ENCODE results near the gene MCM8. TPM values are rescaled to one million over a fixed set of nuclear protein-coding genes. Genes with fewer than 3 reads are reported as not detected.

The MCM8 gene
- total and polyA plus RNA-seq, 4 donors, result 2.0 to 7.2 (median 3.3) TPM

- no peaks in the 10 kb centered on the region for H3K4me1 ChIP-seq (ENCODE audit: control insufficient read depth in 5 of 5, insufficient read depth in 5 of 5, low read length in 5 of 5)
- TF ChIP-seq, protein P1, sequence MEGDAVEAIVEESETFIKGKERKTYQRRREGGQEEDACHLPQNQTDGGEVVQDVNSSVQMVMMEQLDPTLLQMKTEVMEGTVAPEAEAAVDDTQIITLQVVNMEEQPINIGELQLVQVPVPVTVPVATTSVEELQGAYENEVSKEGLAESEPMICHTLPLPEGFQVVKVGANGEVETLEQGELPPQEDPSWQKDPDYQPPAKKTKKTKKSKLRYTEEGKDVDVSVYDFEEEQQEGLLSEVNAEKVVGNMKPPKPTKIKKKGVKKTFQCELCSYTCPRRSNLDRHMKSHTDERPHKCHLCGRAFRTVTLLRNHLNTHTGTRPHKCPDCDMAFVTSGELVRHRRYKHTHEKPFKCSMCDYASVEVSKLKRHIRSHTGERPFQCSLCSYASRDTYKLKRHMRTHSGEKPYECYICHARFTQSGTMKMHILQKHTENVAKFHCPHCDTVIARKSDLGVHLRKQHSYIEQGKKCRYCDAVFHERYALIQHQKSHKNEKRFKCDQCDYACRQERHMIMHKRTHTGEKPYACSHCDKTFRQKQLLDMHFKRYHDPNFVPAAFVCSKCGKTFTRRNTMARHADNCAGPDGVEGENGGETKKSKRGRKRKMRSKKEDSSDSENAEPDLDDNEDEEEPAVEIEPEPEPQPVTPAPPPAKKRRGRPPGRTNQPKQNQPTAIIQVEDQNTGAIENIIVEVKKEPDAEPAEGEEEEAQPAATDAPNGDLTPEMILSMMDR (IDR thresholded peaks at IDR 0.05; ENCODE audit: control extremely low read depth, extremely low read depth), result no peak
- H3K27ac ChIP-seq (ENCODE audit: low read depth in 1 of 2, low read length in 1 of 2), result no peak overlapping the region
- no peak overlapping the region for H3K4me3 ChIP-seq
- DNase-seq (no peak), ATAC-seq (ENCODE audit: insufficient read depth, low FRiP score) (no peak)
- no peaks in the 10 kb centered on the region for H3K9me3 ChIP-seq (ENCODE audit: control insufficient read depth in 4 of 4, insufficient read depth in 3 of 4, low read length in 3 of 4)
- 98 to 100% methylated on average over 1 of the region's 1 CpG for WGBS, 2 donors
- no peak overlapping the region for H3K9ac ChIP-seq (ENCODE audit: insufficient read depth in 1 of 2, low read length in 2 of 2)
- no peaks in the 10 kb centered on the region for H3K27me3 ChIP-seq (ENCODE audit: control insufficient read depth in 3 of 3, insufficient read depth in 3 of 3, low read length in 2 of 3)
- peaks cover 4 to 14% (median 8%) of the 10 kb centered on the region in 4 donors for H3K36me3 ChIP-seq (ENCODE audit: control insufficient read depth in 4 of 4, insufficient read depth in 4 of 4, low read length in 4 of 4)
Observed at GRCh38 chr20:5977975-5978374, 27.5 kb downstream of the MCM8 start.

- H3K27me3 ChIP-seq (ENCODE audit: control insufficient read depth in 3 of 3, insufficient read depth in 3 of 3, low read length in 2 of 3), result no peaks in the 10 kb centered on the region
- TF ChIP-seq, protein P1 (IDR thresholded peaks at IDR 0.05; ENCODE audit: control extremely low read depth, extremely low read depth), result no peak
- H3K4me1 ChIP-seq (ENCODE audit: control insufficient read depth in 5 of 5, insufficient read depth in 5 of 5, low read length in 5 of 5), result no peaks in the 10 kb centered on the region
- no peak for DNase-seq
- H3K4me3 ChIP-seq, result no peak overlapping the region
- WGBS, 2 donors, result 97 to 99% methylated on average over 4 of the region's 4 CpGs
- H3K9me3 ChIP-seq (ENCODE audit: control insufficient read depth in 4 of 4, insufficient read depth in 3 of 4, low read length in 3 of 4), result no peaks in the 10 kb centered on the region
- no peak overlapping the region for H3K27ac ChIP-seq (ENCODE audit: low read depth in 1 of 2, low read length in 1 of 2)
- no peak for ATAC-seq (ENCODE audit: insufficient read depth, low FRiP score)
- H3K36me3 ChIP-seq (ENCODE audit: control insufficient read depth in 4 of 4, insufficient read depth in 4 of 4, low read length in 4 of 4), result peaks cover 6 to 15% (median 10%) of the 10 kb centered on the region in 4 donors
- H3K9ac ChIP-seq (ENCODE audit: insufficient read depth in 1 of 2, low read length in 2 of 2), result no peak overlapping the region
Observed at GRCh38 chr20:5979801-5980200, 29.3 kb downstream of the MCM8 start.

GRCh38 chr20:5980720-5981538 lies 30.5 kb downstream of the MCM8 start:
- TF ChIP-seq, protein P1 (IDR thresholded peaks at IDR 0.05; ENCODE audit: control extremely low read depth, extremely low read depth), result no peak
- Histone ChIP-seq H3K9ac (ENCODE audit: insufficient read depth in 1 of 2, low read length in 2 of 2) (no peak overlapping the region), H3K27me3 (ENCODE audit: control insufficient read depth in 3 of 3, insufficient read depth in 3 of 3, low read length in 2 of 3) (no peaks in the 10 kb centered on the region), H3K36me3 (ENCODE audit: control insufficient read depth in 4 of 4, insufficient read depth in 4 of 4, low read length in 4 of 4) (peaks cover 6 to 15% (median 9%) of the 10 kb centered on the region in 4 donors), H3K9me3 (ENCODE audit: control insufficient read depth in 4 of 4, insufficient read depth in 3 of 4, low read length in 3 of 4) (no peaks in the 10 kb centered on the region), H3K4me1 (ENCODE audit: control insufficient read depth in 5 of 5, insufficient read depth in 5 of 5, low read length in 5 of 5) (no peaks in the 10 kb centered on the region), H3K27ac (ENCODE audit: low read depth in 1 of 2, low read length in 1 of 2) (no peak overlapping the region), H3K4me3 (no peak overlapping the region)
- no peak for DNase-seq
- 78 to 79% methylated on average over 5 of the region's 5 CpGs for WGBS, 2 donors
- ATAC-seq (ENCODE audit: insufficient read depth, low FRiP score), result no peak

Measured in lung (tissue), 12 donors.